Measurements from ENCODE around the gene EDIL3. TPM values are rescaled to one million over a fixed set of nuclear protein-coding genes. Genes with fewer than 3 reads are reported as not detected.

Gene EDIL3
- total and polyA plus RNA-seq, 2 experiments from 2014 or later, result 18.2 to 42.4 TPM

GRCh38 chr5:84397385-84397784 is 12.7 kb upstream of the EDIL3 start:
- no peaks in the 10 kb centered on the region for H3K4me1 ChIP-seq (ENCODE audit: insufficient read depth)
- DNase-seq (ENCODE audit: low spot score), result no peak
- H3K79me2 ChIP-seq, result no peaks in the 10 kb centered on the region
- H3K36me3 ChIP-seq (replicated peaks; ENCODE audit: insufficient read depth, low read depth), result no peaks in the 10 kb centered on the region
- whole genome bisulfite sequencing (ENCODE audit: low lambda C conversion rate, missing lambda C conversion rate), result 89% methylated on average over 1 of the region's 1 CpG
- H2AFZ ChIP-seq, result no peak overlapping the region
- H3K27ac ChIP-seq, result no peak overlapping the region
- TF ChIP-seq EZH2 (IDR thresholded peaks at IDR 0.05; ENCODE audit: borderline replicate concordance), result no peak
- no peak for TF ChIP-seq CTCF (IDR thresholded peaks at IDR 0.05; ENCODE audit: poor library complexity)
- no peak for TF ChIP-seq EZH2phosphoT487 (IDR thresholded peaks at IDR 0.05; ENCODE audit: low read depth, severe bottlenecking, unreplicated experiment)
- no peaks in the 10 kb centered on the region for H3K9me2 ChIP-seq (replicated peaks; ENCODE audit: insufficient read depth)
- no peak overlapping the region for H3K4me3 ChIP-seq
- no peaks in the 10 kb centered on the region for H3K9me3 ChIP-seq (ENCODE audit: low read depth)
- H3K4me2 ChIP-seq, result no peak overlapping the region
- H3K27me3 ChIP-seq, result no peaks in the 10 kb centered on the region
- H4K20me1 ChIP-seq (ENCODE audit: insufficient read depth, poor library complexity, severe bottlenecking), result no peaks in the 10 kb centered on the region

GRCh38 chr5:84393969-84394368 is 9.3 kb upstream of the EDIL3 start:
- Histone ChIP-seq H3K4me3 (no peak overlapping the region), H3K36me3 (replicated peaks; ENCODE audit: insufficient read depth, low read depth) (no peaks in the 10 kb centered on the region), H2AFZ (no peak overlapping the region), H4K20me1 (ENCODE audit: insufficient read depth, poor library complexity, severe bottlenecking) (no peaks in the 10 kb centered on the region), H3K79me2 (no peaks in the 10 kb centered on the region), H3K27ac (no peak overlapping the region), H3K9me2 (replicated peaks; ENCODE audit: insufficient read depth) (no peaks in the 10 kb centered on the region), H3K27me3 (no peaks in the 10 kb centered on the region), H3K9me3 (ENCODE audit: low read depth) (no peaks in the 10 kb centered on the region), H3K4me2 (no peak overlapping the region), H3K4me1 (ENCODE audit: insufficient read depth) (no peaks in the 10 kb centered on the region)
- DNase-seq (ENCODE audit: low spot score), result no peak
- WGBS (ENCODE audit: low lambda C conversion rate, missing lambda C conversion rate), result 91% methylated on average over 6 of the region's 6 CpGs
- TF ChIP-seq CTCF (IDR thresholded peaks at IDR 0.05; ENCODE audit: poor library complexity), result no peak
- no peak for TF ChIP-seq EZH2 (IDR thresholded peaks at IDR 0.05; ENCODE audit: borderline replicate concordance)
- TF ChIP-seq EZH2phosphoT487 (IDR thresholded peaks at IDR 0.05; ENCODE audit: low read depth, severe bottlenecking, unreplicated experiment), result no peak

- Histone ChIP-seq H3K9me2 (replicated peaks; ENCODE audit: insufficient read depth) (no peaks in the 10 kb centered on the region), H3K4me3 (no peak overlapping the region), H3K4me2 (no peak overlapping the region), H3K27ac (no peak overlapping the region), H3K79me2 (no peaks in the 10 kb centered on the region), H2AFZ (no peak overlapping the region), H3K27me3 (no peaks in the 10 kb centered on the region), H3K36me3 (replicated peaks; ENCODE audit: insufficient read depth, low read depth) (no peaks in the 10 kb centered on the region), H3K4me1 (ENCODE audit: insufficient read depth) (no peaks in the 10 kb centered on the region), H4K20me1 (ENCODE audit: insufficient read depth, poor library complexity, severe bottlenecking) (no peaks in the 10 kb centered on the region), H3K9me3 (ENCODE audit: low read depth) (no peaks in the 10 kb centered on the region)
- 93% methylated on average over 2 of the region's 2 CpGs for WGBS (ENCODE audit: low lambda C conversion rate, missing lambda C conversion rate)
- no peak for DNase-seq (ENCODE audit: low spot score)
- TF ChIP-seq EZH2phosphoT487 (IDR thresholded peaks at IDR 0.05; ENCODE audit: low read depth, severe bottlenecking, unreplicated experiment) (no peak), CTCF (IDR thresholded peaks at IDR 0.05; ENCODE audit: poor library complexity) (no peak), EZH2 (IDR thresholded peaks at IDR 0.05; ENCODE audit: borderline replicate concordance) (no peak)
Observed at GRCh38 chr5:84392836-84393235, 8.2 kb upstream of the EDIL3 start.

- Histone ChIP-seq H3K4me3 (peak overlapping the region; percentile 71), H3K36me3 (replicated peaks; ENCODE audit: insufficient read depth, low read depth) (no peaks in the 10 kb centered on the region), H2AFZ (no peak overlapping the region), H3K4me1 (ENCODE audit: insufficient read depth) (peaks cover 9% of the 10 kb centered on the region), H3K79me2 (no peaks in the 10 kb centered on the region), H3K27ac (no peak overlapping the region), H3K4me2 (peak overlapping the region; percentile 90), H3K27me3 (peaks cover 16% of the 10 kb centered on the region), H4K20me1 (ENCODE audit: insufficient read depth, poor library complexity, severe bottlenecking) (no peaks in the 10 kb centered on the region), H3K9me2 (replicated peaks; ENCODE audit: insufficient read depth) (no peaks in the 10 kb centered on the region), H3K9me3 (ENCODE audit: low read depth) (no peaks in the 10 kb centered on the region)
- 63% methylated on average over 2 of the region's 2 CpGs for WGBS (ENCODE audit: low lambda C conversion rate, missing lambda C conversion rate)
- TF ChIP-seq EZH2phosphoT487 (IDR thresholded peaks at IDR 0.05; ENCODE audit: low read depth, severe bottlenecking, unreplicated experiment) (no peak), CTCF (IDR thresholded peaks at IDR 0.05; ENCODE audit: poor library complexity) (no peak), EZH2 (IDR thresholded peaks at IDR 0.05; ENCODE audit: borderline replicate concordance) (no peak)
- DNase-seq (ENCODE audit: low spot score), result no peak
Observed at GRCh38 chr5:84385705-84386104, 1.0 kb upstream of the EDIL3 start.

All from hepatocyte (in vitro differentiated cells).